Endometrium (tissue), 2 donors: ENCODE measurements around the gene INO80C.

Experiments used
- FAIRE-seq: peaks from 2 replicates; lab custom pipeline; 2012; peaks lifted over from hg19 to GRCh38; lab: Jason Lieb, UNC
- donor health status: control.
- donor health status: control.

Gene INO80C

DNA sequence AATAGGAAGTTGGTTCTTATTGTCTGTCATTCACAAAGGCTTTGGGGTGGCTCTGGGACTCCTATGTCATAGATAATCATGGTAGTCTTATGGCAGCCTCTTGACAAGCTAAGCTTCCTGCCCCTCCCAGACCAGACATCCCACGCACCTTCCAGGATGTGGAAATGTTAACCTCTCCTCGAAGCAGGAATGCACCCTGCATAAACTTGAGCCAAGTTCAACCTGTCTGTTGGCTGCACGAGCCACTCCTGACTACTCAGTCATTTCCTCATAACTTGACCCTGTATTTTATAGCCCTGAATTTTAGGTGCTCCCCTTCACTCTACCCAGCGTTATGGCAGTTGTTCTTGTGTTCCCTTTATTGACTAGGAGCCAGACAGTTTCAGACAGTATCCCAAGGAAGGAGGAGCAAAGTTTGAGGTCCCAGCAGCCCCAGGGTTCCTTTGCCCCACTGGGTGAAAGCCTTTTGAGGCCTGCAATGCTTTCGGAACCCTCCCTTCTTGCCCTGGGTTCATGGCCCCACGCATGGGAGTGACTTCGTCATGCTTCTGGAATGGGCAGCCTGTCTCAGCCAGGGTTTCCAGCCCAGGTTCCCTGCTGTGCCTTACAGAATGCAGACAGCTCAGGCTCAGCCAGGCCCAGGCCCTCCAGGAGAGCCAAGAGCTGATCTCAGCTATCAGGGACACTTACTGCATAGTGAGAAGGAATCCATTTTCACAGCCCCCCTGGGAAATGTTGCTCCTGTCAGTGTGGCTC lies 15.6 kb upstream of the INO80C start:
- no peak for FAIRE-seq

DNA sequence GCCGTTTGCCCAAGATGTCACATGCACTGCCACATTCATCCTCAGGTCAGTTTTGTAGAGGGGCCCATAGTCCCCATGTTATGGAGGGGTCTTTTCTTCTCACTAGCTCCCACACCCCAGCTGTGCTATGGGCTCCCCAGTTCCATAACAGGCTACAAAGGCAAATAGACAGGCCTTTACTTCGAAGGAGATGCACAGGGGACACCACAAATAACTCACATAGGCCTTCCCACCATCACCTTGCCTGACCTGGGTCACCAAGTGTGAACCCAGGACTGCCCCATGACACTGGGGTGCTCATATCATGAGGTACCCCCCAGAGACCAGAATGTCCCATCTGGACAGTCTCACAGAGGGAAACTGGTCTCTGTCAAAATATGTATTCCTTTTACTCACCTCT lies 15.0 kb upstream of the INO80C start:
- no peak for FAIRE-seq

DNA sequence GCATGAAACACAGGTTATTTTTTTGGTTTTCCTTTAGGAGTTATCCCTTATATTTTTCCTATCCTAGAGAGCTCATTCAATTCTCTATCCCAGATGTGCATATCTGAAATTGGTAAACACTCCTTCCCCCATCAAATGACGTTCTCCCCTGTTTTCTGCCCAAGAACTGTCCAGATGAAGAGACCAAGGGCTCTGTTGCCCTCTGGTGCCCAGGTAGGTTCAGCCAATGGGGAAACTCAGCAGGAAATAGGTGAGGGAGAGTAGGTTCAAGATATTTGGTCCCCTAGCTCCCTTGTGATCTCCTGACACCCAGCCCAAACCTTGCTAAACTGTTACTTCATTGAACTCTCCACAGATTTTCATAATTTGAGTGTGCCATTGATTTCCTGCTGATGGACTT lies 14.1 kb upstream of the INO80C start:
- no peak for FAIRE-seq

- FAIRE-seq = no peak
Measured at GRCh38 chr18:35511428-35511827, 13.7 kb upstream of the INO80C start.

GRCh38 chr18:35510076-35510651 lies 12.4 kb upstream of the INO80C start:
- FAIRE-seq = no peak

- no peak for FAIRE-seq
Measured at GRCh38 chr18:35508746-35509338, 11.1 kb upstream of the INO80C start.

GRCh38 chr18:35508030-35508429 lies 10.3 kb upstream of the INO80C start:
- FAIRE-seq = no peak

- no peak for FAIRE-seq
Measured at GRCh38 chr18:35507623-35508022, 9.9 kb upstream of the INO80C start.

DNA sequence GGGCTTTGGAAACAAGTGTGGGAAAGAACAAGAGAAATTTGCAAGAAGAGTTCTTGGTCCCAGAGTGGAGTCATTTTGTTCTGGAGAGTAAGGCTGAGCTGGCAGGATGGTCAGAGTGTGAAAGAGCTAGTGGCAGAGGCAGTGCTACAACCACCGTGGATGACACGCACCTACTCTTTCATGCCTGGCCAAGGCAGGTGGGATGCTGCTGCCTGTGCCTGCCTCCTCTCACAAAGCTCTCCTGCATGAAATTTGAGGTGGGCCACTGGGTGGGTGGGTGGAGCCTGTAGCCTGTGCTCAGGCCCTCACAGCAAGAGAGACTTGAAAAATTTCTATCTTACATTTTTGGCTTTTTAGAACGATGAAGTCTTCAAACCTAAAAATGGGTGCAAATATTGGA lies 9.4 kb upstream of the INO80C start:
- no peak for FAIRE-seq

- FAIRE-seq = no peak
Measured at GRCh38 chr18:35506024-35506712, 8.4 kb upstream of the INO80C start.

DNA sequence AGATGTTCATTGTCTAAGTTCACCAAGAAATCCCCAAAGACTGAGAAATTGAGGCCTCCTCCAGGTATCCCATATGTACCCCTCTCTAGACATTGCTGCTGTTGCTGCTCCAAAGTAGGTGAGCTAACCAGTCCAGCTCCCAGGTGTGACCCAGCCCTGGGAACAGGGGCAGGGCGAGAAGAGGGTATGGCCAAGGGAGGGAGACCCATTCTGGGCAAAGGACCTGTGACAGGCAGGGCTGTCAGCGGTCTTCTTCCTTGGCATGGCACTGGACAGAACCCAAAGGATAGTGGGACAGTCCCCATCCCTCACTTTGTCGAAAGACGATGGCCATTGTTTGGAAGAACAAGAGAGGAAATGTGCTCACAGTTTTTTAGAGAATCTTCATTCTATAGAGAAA lies 7.2 kb upstream of the INO80C start:
- FAIRE-seq = no peak

- FAIRE-seq = no peak
Measured at GRCh38 chr18:35502052-35502451, 4.3 kb upstream of the INO80C start.

- FAIRE-seq = no peak
Measured at GRCh38 chr18:35501369-35501768, 3.6 kb upstream of the INO80C start.

DNA sequence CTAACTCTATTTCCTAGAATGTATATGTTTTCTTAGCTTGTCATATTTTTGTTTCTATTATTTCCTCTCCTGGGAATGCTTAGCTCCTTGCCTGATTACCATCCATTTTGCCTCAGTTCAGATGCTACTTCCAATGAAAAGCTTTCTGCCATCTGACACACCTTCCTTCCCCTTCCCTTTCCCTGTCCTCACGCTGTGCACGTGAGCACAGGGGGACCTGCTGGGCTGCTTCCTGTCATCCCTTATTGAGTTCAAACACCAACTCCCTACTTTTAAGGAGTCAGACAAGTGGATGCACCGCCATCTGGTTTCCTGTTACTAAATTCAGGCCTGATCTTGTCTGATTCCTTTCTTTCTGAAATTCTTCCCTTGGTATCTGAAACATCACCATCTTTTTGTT lies 2.4 kb upstream of the INO80C start:
- no peak for FAIRE-seq

- FAIRE-seq = no peak
Measured at GRCh38 chr18:35497027-35497369, 762 bp downstream of the INO80C start.

DNA sequence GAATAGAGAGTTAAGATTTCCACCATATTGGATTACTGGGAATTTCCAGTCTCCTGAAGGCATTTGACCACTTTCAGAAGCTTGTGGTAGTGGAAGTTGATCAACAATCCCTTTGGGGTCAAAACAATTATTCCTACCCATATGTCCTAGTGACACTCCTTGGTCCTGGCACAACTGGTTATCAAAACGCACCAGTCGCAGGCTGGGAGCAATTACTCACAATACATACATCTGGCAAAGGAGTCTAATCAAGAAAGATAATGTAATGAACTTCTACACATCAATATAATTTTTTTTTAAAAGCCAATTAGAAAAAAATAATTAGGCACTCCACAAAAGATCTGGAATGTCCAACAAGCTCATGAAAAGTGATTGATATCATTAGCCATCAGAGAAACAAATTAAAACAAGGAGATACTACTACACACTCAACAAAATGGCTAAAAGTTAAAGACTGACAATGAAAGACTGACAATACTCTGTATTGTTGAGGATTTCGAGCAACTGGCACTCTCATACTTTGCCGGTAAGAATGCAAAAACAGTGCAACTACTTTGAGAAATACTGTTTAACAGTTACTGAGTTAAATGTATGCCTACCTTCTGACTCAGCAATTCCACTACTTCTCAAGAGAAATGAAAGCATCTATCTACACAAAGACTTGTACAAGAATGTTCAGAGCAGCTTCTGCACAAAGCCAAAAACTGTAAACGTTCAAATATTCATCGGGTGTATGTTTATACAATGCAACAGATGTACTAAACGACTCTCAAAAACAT lies 2.0 kb downstream of the INO80C start:
- FAIRE-seq = no peak

- FAIRE-seq = no peak
Measured at GRCh38 chr18:35494251-35495220, 3.2 kb downstream of the INO80C start.

- no peak for FAIRE-seq
Measured at GRCh38 chr18:35491700-35492077, 6.1 kb downstream of the INO80C start.

- FAIRE-seq = no peak
Measured at GRCh38 chr18:35490894-35491699, 6.7 kb downstream of the INO80C start.

- FAIRE-seq = no peak
Measured at GRCh38 chr18:35489913-35490490, 7.8 kb downstream of the INO80C start.
